GM23248 (cell line): ENCODE results near the gene LMAN2.

Experiments
- EZH2 ChIP-seq: fragments of 200-600 bp; sonication (generic); IDR thresholded peaks from 2 replicates; pipeline ENCODE4 v1.6.1; 2018; ENCODE audit warnings: antibody characterized with exemption, mild to moderate bottlenecking; ENCODE audit not compliant: insufficient read depth, poor library complexity, severe bottlenecking
- EZH2phosphoT487 ChIP-seq: fragments of 200-600 bp; sonication (generic); IDR thresholded peaks from 2 replicates; pipeline ENCODE4 v1.6.1; 2018; ENCODE audit warnings: antibody characterized with exemption, moderate library complexity, mild to moderate bottlenecking, low read depth; ENCODE audit not compliant: insufficient read depth

GRCh38 chr5:177376107-177376506 lies 24.6 kb upstream of the LMAN2 start:
- TF ChIP-seq EZH2phosphoT487 (no peak), EZH2 (no peak)
